ENCODE results near the gene ABCG5.

The ABCG5 gene

GRCh38 chr2:43806719-43807031, 32.0 kb downstream of the ABCG5 start:
- Histone ChIP-seq H3K27me3 (ENCODE audit: insufficient read depth, low read length) (no peaks in the 10 kb centered on the region), H3K27ac (ENCODE audit: low read depth, low read length) (no peak overlapping the region), H3K79me2 (ENCODE audit: control insufficient read depth, insufficient read depth, low read length, unreplicated experiment) (no peaks in the 10 kb centered on the region), H3K4me3 (ENCODE audit: low read depth, low read length) (no peak overlapping the region), H3K36me3 (ENCODE audit: insufficient read depth, low read length) (no peaks in the 10 kb centered on the region), H2AFZ (ENCODE audit: low read length, unreplicated experiment) (no peak overlapping the region), H3K4me1 (ENCODE audit: control insufficient read depth, insufficient read depth, low read length, unreplicated experiment) (peaks cover 8% of the 10 kb centered on the region)

GRCh38 chr2:43803113-43803512, 35.5 kb downstream of the ABCG5 start:
- no peaks in the 10 kb centered on the region for H3K36me3 ChIP-seq (ENCODE audit: insufficient read depth, low read length)
- peaks cover 8% of the 10 kb centered on the region for H3K4me1 ChIP-seq (ENCODE audit: control insufficient read depth, insufficient read depth, low read length, unreplicated experiment)
- H3K27me3 ChIP-seq (ENCODE audit: insufficient read depth, low read length) = no peaks in the 10 kb centered on the region
- no peak overlapping the region for H3K27ac ChIP-seq (ENCODE audit: low read depth, low read length)
- H3K4me3 ChIP-seq (ENCODE audit: low read depth, low read length) = no peak overlapping the region
- H3K79me2 ChIP-seq (ENCODE audit: control insufficient read depth, insufficient read depth, low read length, unreplicated experiment) = no peaks in the 10 kb centered on the region
- H2AFZ ChIP-seq (ENCODE audit: low read length, unreplicated experiment) = no peak overlapping the region

GRCh38 chr2:43802135-43802534, 36.5 kb downstream of the ABCG5 start:
- Histone ChIP-seq H3K4me1 (ENCODE audit: control insufficient read depth, insufficient read depth, low read length, unreplicated experiment) (peaks cover 8% of the 10 kb centered on the region), H3K79me2 (ENCODE audit: control insufficient read depth, insufficient read depth, low read length, unreplicated experiment) (no peaks in the 10 kb centered on the region), H3K36me3 (ENCODE audit: insufficient read depth, low read length) (no peaks in the 10 kb centered on the region), H2AFZ (ENCODE audit: low read length, unreplicated experiment) (no peak overlapping the region), H3K27me3 (ENCODE audit: insufficient read depth, low read length) (no peaks in the 10 kb centered on the region), H3K4me3 (ENCODE audit: low read depth, low read length) (no peak overlapping the region), H3K27ac (ENCODE audit: low read depth, low read length) (no peak overlapping the region)

GRCh38 chr2:43800894-43801293, 37.7 kb downstream of the ABCG5 start:
- Histone ChIP-seq H3K4me1 (ENCODE audit: control insufficient read depth, insufficient read depth, low read length, unreplicated experiment) (peaks cover 8% of the 10 kb centered on the region), H3K4me3 (ENCODE audit: low read depth, low read length) (no peak overlapping the region), H2AFZ (ENCODE audit: low read length, unreplicated experiment) (no peak overlapping the region), H3K79me2 (ENCODE audit: control insufficient read depth, insufficient read depth, low read length, unreplicated experiment) (no peaks in the 10 kb centered on the region), H3K27ac (ENCODE audit: low read depth, low read length) (no peak overlapping the region), H3K36me3 (ENCODE audit: insufficient read depth, low read length) (no peaks in the 10 kb centered on the region), H3K27me3 (ENCODE audit: insufficient read depth, low read length) (no peaks in the 10 kb centered on the region)

GRCh38 chr2:43798300-43798699, 40.3 kb downstream of the ABCG5 start:
- no peaks in the 10 kb centered on the region for H3K36me3 ChIP-seq (ENCODE audit: insufficient read depth, low read length)
- H3K4me3 ChIP-seq (ENCODE audit: low read depth, low read length) = no peak overlapping the region
- no peak overlapping the region for H2AFZ ChIP-seq (ENCODE audit: low read length, unreplicated experiment)
- H3K4me1 ChIP-seq (ENCODE audit: control insufficient read depth, insufficient read depth, low read length, unreplicated experiment) = peaks cover 8% of the 10 kb centered on the region
- H3K27me3 ChIP-seq (ENCODE audit: insufficient read depth, low read length) = no peaks in the 10 kb centered on the region
- H3K79me2 ChIP-seq (ENCODE audit: control insufficient read depth, insufficient read depth, low read length, unreplicated experiment) = no peaks in the 10 kb centered on the region
- no peak overlapping the region for H3K27ac ChIP-seq (ENCODE audit: low read depth, low read length)

GRCh38 chr2:43796206-43796605, 42.4 kb downstream of the ABCG5 start:
- H2AFZ ChIP-seq (ENCODE audit: low read length, unreplicated experiment) = no peak overlapping the region
- H3K36me3 ChIP-seq (ENCODE audit: insufficient read depth, low read length) = no peaks in the 10 kb centered on the region
- H3K27me3 ChIP-seq (ENCODE audit: insufficient read depth, low read length) = no peaks in the 10 kb centered on the region
- no peak overlapping the region for H3K4me3 ChIP-seq (ENCODE audit: low read depth, low read length)
- H3K79me2 ChIP-seq (ENCODE audit: control insufficient read depth, insufficient read depth, low read length, unreplicated experiment) = no peaks in the 10 kb centered on the region
- no peak overlapping the region for H3K27ac ChIP-seq (ENCODE audit: low read depth, low read length)
- H3K4me1 ChIP-seq (ENCODE audit: control insufficient read depth, insufficient read depth, low read length, unreplicated experiment) = no peaks in the 10 kb centered on the region

GRCh38 chr2:43794956-43795355, 43.7 kb downstream of the ABCG5 start:
- Histone ChIP-seq H3K4me1 (ENCODE audit: control insufficient read depth, insufficient read depth, low read length, unreplicated experiment) (no peaks in the 10 kb centered on the region), H3K27ac (ENCODE audit: low read depth, low read length) (no peak overlapping the region), H3K36me3 (ENCODE audit: insufficient read depth, low read length) (no peaks in the 10 kb centered on the region), H2AFZ (ENCODE audit: low read length, unreplicated experiment) (no peak overlapping the region), H3K4me3 (ENCODE audit: low read depth, low read length) (no peak overlapping the region), H3K79me2 (ENCODE audit: control insufficient read depth, insufficient read depth, low read length, unreplicated experiment) (no peaks in the 10 kb centered on the region), H3K27me3 (ENCODE audit: insufficient read depth, low read length) (no peaks in the 10 kb centered on the region)

- no peaks in the 10 kb centered on the region for H3K79me2 ChIP-seq (ENCODE audit: control insufficient read depth, insufficient read depth, low read length, unreplicated experiment)
- H3K36me3 ChIP-seq (ENCODE audit: insufficient read depth, low read length) = no peaks in the 10 kb centered on the region
- H3K4me1 ChIP-seq (ENCODE audit: control insufficient read depth, insufficient read depth, low read length, unreplicated experiment) = no peaks in the 10 kb centered on the region
- no peak overlapping the region for H3K4me3 ChIP-seq (ENCODE audit: low read depth, low read length)
- no peaks in the 10 kb centered on the region for H3K27me3 ChIP-seq (ENCODE audit: insufficient read depth, low read length)
- no peak overlapping the region for H3K27ac ChIP-seq (ENCODE audit: low read depth, low read length)
- no peak overlapping the region for H2AFZ ChIP-seq (ENCODE audit: low read length, unreplicated experiment)
Measured at GRCh38 chr2:43792653-43793052, 46.0 kb downstream of the ABCG5 start.

GRCh38 chr2:43791035-43791765, 47.4 kb downstream of the ABCG5 start:
- no peak overlapping the region for H3K27ac ChIP-seq (ENCODE audit: low read depth, low read length)
- H3K79me2 ChIP-seq (ENCODE audit: control insufficient read depth, insufficient read depth, low read length, unreplicated experiment) = no peaks in the 10 kb centered on the region
- no peak overlapping the region for H3K4me3 ChIP-seq (ENCODE audit: low read depth, low read length)
- no peaks in the 10 kb centered on the region for H3K27me3 ChIP-seq (ENCODE audit: insufficient read depth, low read length)
- no peaks in the 10 kb centered on the region for H3K4me1 ChIP-seq (ENCODE audit: control insufficient read depth, insufficient read depth, low read length, unreplicated experiment)
- no peaks in the 10 kb centered on the region for H3K36me3 ChIP-seq (ENCODE audit: insufficient read depth, low read length)
- H2AFZ ChIP-seq (ENCODE audit: low read length, unreplicated experiment) = no peak overlapping the region

- Histone ChIP-seq H3K36me3 (ENCODE audit: insufficient read depth, low read length) (no peaks in the 10 kb centered on the region), H3K79me2 (ENCODE audit: control insufficient read depth, insufficient read depth, low read length, unreplicated experiment) (no peaks in the 10 kb centered on the region), H3K4me1 (ENCODE audit: control insufficient read depth, insufficient read depth, low read length, unreplicated experiment) (no peaks in the 10 kb centered on the region), H3K27ac (ENCODE audit: low read depth, low read length) (no peak overlapping the region), H3K4me3 (ENCODE audit: low read depth, low read length) (no peak overlapping the region), H2AFZ (ENCODE audit: low read length, unreplicated experiment) (no peak overlapping the region), H3K27me3 (ENCODE audit: insufficient read depth, low read length) (no peaks in the 10 kb centered on the region)
Measured at GRCh38 chr2:43790147-43790546, 48.5 kb downstream of the ABCG5 start.

- no peak overlapping the region for H3K4me3 ChIP-seq (ENCODE audit: low read depth, low read length)
- no peaks in the 10 kb centered on the region for H3K4me1 ChIP-seq (ENCODE audit: control insufficient read depth, insufficient read depth, low read length, unreplicated experiment)
- no peak overlapping the region for H3K27ac ChIP-seq (ENCODE audit: low read depth, low read length)
- no peaks in the 10 kb centered on the region for H3K27me3 ChIP-seq (ENCODE audit: insufficient read depth, low read length)
- no peak overlapping the region for H2AFZ ChIP-seq (ENCODE audit: low read length, unreplicated experiment)
- no peaks in the 10 kb centered on the region for H3K79me2 ChIP-seq (ENCODE audit: control insufficient read depth, insufficient read depth, low read length, unreplicated experiment)
- no peaks in the 10 kb centered on the region for H3K36me3 ChIP-seq (ENCODE audit: insufficient read depth, low read length)
Measured at GRCh38 chr2:43788646-43789045, 50.0 kb downstream of the ABCG5 start.
